ENCODE results near the gene SUFU.
A peak's percentile ranks its signal among the peaks of the same experiment; 100 is the strongest.
"Not testable (repeated sequence)": the region's sequence is repeated elsewhere in the genome, so short reads cannot be mapped to it uniquely, and the experiment has no call there.

Gene SUFU
- total RNA-seq: 13.3 to 14.3 reads per million in 2 donors

GRCh38 chr10:102503264-102504178 is at the start of gene SUFU:
Gene SUFU, plus strand, starts transcription at chr10:102503972. Its CDS starts 181 bp downstream, at chr10:102504153.
- peak; percentile 97 for DNase-seq

GRCh38 chr10:102454662-102455487 is 48.9 kb upstream of the SUFU start:
- not testable (repeated sequence) for DNase-seq

- DNase-seq: no peak
Observed at GRCh38 chr10:102455893-102456471, 47.8 kb upstream of the SUFU start.

- no peak for DNase-seq
Observed at GRCh38 chr10:102457591-102458150, 46.1 kb upstream of the SUFU start.

- no peak for DNase-seq
Observed at GRCh38 chr10:102458656-102459055, 45.1 kb upstream of the SUFU start.

- DNase-seq: no peak
Observed at GRCh38 chr10:102460836-102461186, 43.0 kb upstream of the SUFU start.

GRCh38 chr10:102461187-102462054 is 42.4 kb upstream of the SUFU start:
- peak; percentile 92 for DNase-seq

- DNase-seq: no peak
Observed at GRCh38 chr10:102462512-102463054, 41.2 kb upstream of the SUFU start.

- DNase-seq: no peak
Observed at GRCh38 chr10:102463983-102464382, 39.8 kb upstream of the SUFU start.

- no peak for DNase-seq
Observed at GRCh38 chr10:102465466-102465865, 38.3 kb upstream of the SUFU start.

GRCh38 chr10:102467318-102467717 is 36.5 kb upstream of the SUFU start:
- no peak for DNase-seq

GRCh38 chr10:102467971-102468438 is 35.8 kb upstream of the SUFU start:
- DNase-seq: no peak

- no peak for DNase-seq
Observed at GRCh38 chr10:102468683-102469082, 35.1 kb upstream of the SUFU start.

- DNase-seq: no peak
Observed at GRCh38 chr10:102470579-102471546, 32.9 kb upstream of the SUFU start.

- no peak for DNase-seq
Observed at GRCh38 chr10:102473445-102474331, 30.1 kb upstream of the SUFU start.

GRCh38 chr10:102475451-102476040 is 28.2 kb upstream of the SUFU start:
- no peak for DNase-seq

GRCh38 chr10:102476466-102477141 is 27.2 kb upstream of the SUFU start:
- no peak for DNase-seq

GRCh38 chr10:102479651-102480050 is 24.1 kb upstream of the SUFU start:
- DNase-seq: no peak
